Fibroblast of pulmonary artery (primary cell): ENCODE data around the gene SYPL2.
"Not testable (repeated sequence)": the region's sequence is repeated elsewhere in the genome, so short reads cannot be mapped to it uniquely, and the experiment has no call there.

Source experiments
- DNase-seq: peaks from one replicate; pipeline ENCODE4 v3.0.0-alpha.2; 2010; ENCODE audit warnings: low read depth
- H3K4me3 ChIP-seq: replicated peaks from 2 replicates; pipeline ENCODE4 v1.5.1; 2011; ENCODE audit warnings: low read depth, mild to moderate bottlenecking, control low read depth, low read length, moderate library complexity
- CTCF ChIP-seq: IDR thresholded peaks from 2 replicates; pipeline ENCODE4 v1.5.1; 2011; ENCODE audit warnings: mild to moderate bottlenecking, control low read depth, low read length, inconsistent platforms; ENCODE audit errors: missing control alignments

SYPL2 gene

GRCh38 chr1:109468903-109469302, 2.6 kb downstream of the SYPL2 start:
- no peak for TF ChIP-seq CTCF
- H3K4me3 ChIP-seq = no peak overlapping the region
- no peak for DNase-seq

- no peak overlapping the region for H3K4me3 ChIP-seq
- no peak for DNase-seq
- no peak for TF ChIP-seq CTCF
Observed at GRCh38 chr1:109470245-109470644, 3.9 kb downstream of the SYPL2 start.

- DNase-seq = no peak
- no peak for TF ChIP-seq CTCF
- H3K4me3 ChIP-seq = no peak overlapping the region
Observed at GRCh38 chr1:109472779-109473178, 6.4 kb downstream of the SYPL2 start.

- not testable (repeated sequence) for H3K4me3 ChIP-seq, DNase-seq
Observed at GRCh38 chr1:109473284-109474057, 7.1 kb downstream of the SYPL2 start.

GRCh38 chr1:109474697-109475096, 8.4 kb downstream of the SYPL2 start:
- no peak for TF ChIP-seq CTCF
- no peak overlapping the region for H3K4me3 ChIP-seq
- DNase-seq = no peak

GRCh38 chr1:109475261-109475660, 8.9 kb downstream of the SYPL2 start:
- no peak for DNase-seq
- no peak for TF ChIP-seq CTCF
- H3K4me3 ChIP-seq = no peak overlapping the region

- TF ChIP-seq CTCF = no peak
- H3K4me3 ChIP-seq = no peak overlapping the region
- DNase-seq = no peak
Observed at GRCh38 chr1:109476825-109477224, 10.5 kb downstream of the SYPL2 start.
